GM18909 (cell line): ENCODE data around the gene OR2T27.
"Not testable (repeated sequence)": the region's sequence is repeated elsewhere in the genome, so short reads cannot be mapped to it uniquely, and the experiment has no call there.

Experiments
- ATAC-seq: cut with Tn5 transposase; IDR thresholded peaks from one replicate; pipeline ENCODE4 v1.9.1; 2021; ENCODE audit warnings: mild to moderate bottlenecking; ENCODE audit not compliant: unreplicated experiment, poor library complexity

The OR2T27 gene

GRCh38 chr1:248642971-248643651, 12.2 kb downstream of the OR2T27 start:
- peak; percentile 75 for ATAC-seq

- not testable (repeated sequence) for ATAC-seq
Observed at GRCh38 chr1:248641583-248641982, 13.7 kb downstream of the OR2T27 start.

GRCh38 chr1:248640906-248641305, 14.4 kb downstream of the OR2T27 start:
- ATAC-seq: peak; percentile 38

- peak; percentile 48 for ATAC-seq
Observed at GRCh38 chr1:248639652-248640051, 15.7 kb downstream of the OR2T27 start.

GRCh38 chr1:248636612-248637011, 18.7 kb downstream of the OR2T27 start:
- not testable (repeated sequence) for ATAC-seq

GRCh38 chr1:248634991-248635390, 20.3 kb downstream of the OR2T27 start, which contains the start of gene OR2T11:
OR2T11 (minus strand) TSS chr1:248635091; CDS start chr1:248627128, 7,963 bp downstream.
- not testable (repeated sequence) for ATAC-seq

- no peak for ATAC-seq
Observed at GRCh38 chr1:248631354-248632008, 23.8 kb downstream of the OR2T27 start.

GRCh38 chr1:248630551-248630950, 24.8 kb downstream of the OR2T27 start:
- ATAC-seq: no peak

GRCh38 chr1:248627971-248628844, 27.1 kb downstream of the OR2T27 start:
- ATAC-seq: peak; percentile 83

GRCh38 chr1:248625971-248626370, 29.4 kb downstream of the OR2T27 start:
- no peak for ATAC-seq

- no peak for ATAC-seq
Observed at GRCh38 chr1:248625166-248625565, 30.2 kb downstream of the OR2T27 start.

GRCh38 chr1:248622570-248623001, 32.7 kb downstream of the OR2T27 start:
- peak; percentile 95 for ATAC-seq

- no peak for ATAC-seq
Observed at GRCh38 chr1:248621770-248622169, 33.6 kb downstream of the OR2T27 start.

- ATAC-seq: no peak
Observed at GRCh38 chr1:248618878-248619277, 36.5 kb downstream of the OR2T27 start.

- ATAC-seq: no peak
Observed at GRCh38 chr1:248618119-248618518, 37.2 kb downstream of the OR2T27 start.

GRCh38 chr1:248613742-248614141, 41.6 kb downstream of the OR2T27 start:
- ATAC-seq: peak; percentile 53

- ATAC-seq: no peak
Observed at GRCh38 chr1:248611883-248612414, 43.4 kb downstream of the OR2T27 start.

- no peak for ATAC-seq
Observed at GRCh38 chr1:248610301-248610700, 45.0 kb downstream of the OR2T27 start.
